HepG2 (cell line): ENCODE results near the gene VBP1. TPM values are rescaled to one million over a fixed set of nuclear protein-coding genes. Genes with fewer than 3 reads are reported as not detected.

Source experiments
- ATAC-seq: fragments of 200-7000 bp; cut with Tn5 transposase; 3 replicates; pipeline ENCODE4 v1.9.1; 2020; ENCODE audit warnings: mild to moderate bottlenecking, moderate library complexity
- BruUV-seq: library from RNA; stranded (reverse); fragments of 400-500 nt; replicated peaks from 2 replicates; lab custom pipeline; 2021; lab: Mats Ljungman, UMichigan
- CTCF ChIA-PET: fragments of 300-600 bp; formaldehyde crosslinking; extraction: SDS; loops from one replicate; lab custom pipeline; 2021; ENCODE audit warnings: low total read pairs, inconsistent platforms, low intra/inter-chr PET ratio; lab: Yijun Ruan, JAX
- POLR2A ChIA-PET: fragments of 350-600 bp; sonication (Branson Sonifier 250); formaldehyde crosslinking; loops from one replicate; lab custom pipeline; 2020; ENCODE audit warnings: antibody characterized with exemption, inconsistent platforms; lab: Yijun Ruan, JAX
- DNase-seq: peaks from one replicate; pipeline ENCODE4 v3.0.0-alpha.2; 2015; ENCODE audit warnings: low spot score
- FAIRE-seq: peaks from 3 replicates; lab custom pipeline; 2011; peaks lifted over from hg19 to GRCh38; lab: Jason Lieb, UNC
- H2AFZ ChIP-seq: one replicate; pipeline ENCODE4 v1.6.1; 2011; ENCODE audit warnings: low read length, inconsistent platforms
- H3K27ac ChIP-seq: fragments of 300-600 bp; 3 replicates; pipeline ENCODE4 v1.8.0; 2011; ENCODE audit warnings: mixed run types, mild to moderate bottlenecking, mixed read lengths, low read length, inconsistent platforms; ENCODE audit not compliant: insufficient read depth; ENCODE audit errors: extremely low read length
- H3K27me3 ChIP-seq, 2 experiments: fragments of 200-600 bp in 1 of 2; 2 replicates in 1 of 2; 3 replicates in 1 of 2; pipeline versions ENCODE4 v1.6.0 to v1.8.0; 2011; ENCODE audit warnings: low read length in 2 of 2, mild to moderate bottlenecking in 2 of 2, moderate library complexity in 2 of 2, inconsistent platforms in 1 of 2; ENCODE audit not compliant: insufficient read depth in 2 of 2, control insufficient read depth in 1 of 2
- H3K36me3 ChIP-seq, 2 experiments: fragments of 200-600 bp in 1 of 2; replicated peaks in 1 of 2; 2 replicates in 1 of 2; 3 replicates in 1 of 2; pipeline versions ENCODE4 v1.5.1 to v1.8.0; 2011; ENCODE audit warnings: low read length in 2 of 2, inconsistent platforms in 1 of 2; ENCODE audit not compliant: insufficient read depth in 2 of 2, control insufficient read depth in 1 of 2
- H3K4me1 ChIP-seq: 2 replicates; pipeline ENCODE4 v1.5.1; 2012; ENCODE audit warnings: low read length, inconsistent platforms; ENCODE audit not compliant: insufficient read depth
- H3K4me2 ChIP-seq: 2 replicates; pipeline ENCODE4 v1.6.0; 2011; ENCODE audit warnings: low read depth, low read length, inconsistent platforms
- H3K4me3 ChIP-seq, 3 experiments: fragments of 200-600 bp in 1 of 3; sonication (generic), shearing (Covaris generic) in 1 of 3; replicated peaks in 1 of 3; 2 replicates each; pipeline ENCODE4 v1.5.1; 2011 to 2016; ENCODE audit warnings: low read length in 3 of 3, inconsistent platforms in 2 of 3, low read depth in 2 of 3, mild to moderate bottlenecking in 2 of 3, control low read depth in 1 of 3, mixed read lengths in 1 of 3; ENCODE audit not compliant: insufficient read depth in 1 of 3
- H3K79me2 ChIP-seq: one replicate; pipeline ENCODE4 v1.6.1; 2011; ENCODE audit warnings: low read length, inconsistent platforms; ENCODE audit not compliant: insufficient read depth
- H3K9ac ChIP-seq: 2 replicates; pipeline ENCODE4 v1.6.0; 2011; ENCODE audit warnings: mild to moderate bottlenecking, low read depth, low read length, inconsistent platforms; ENCODE audit not compliant: insufficient read depth
- H3K9me3 ChIP-seq: 2 replicates; pipeline ENCODE4 v1.5.1; 2012; ENCODE audit warnings: mild to moderate bottlenecking, low read length
- H4K20me1 ChIP-seq: 2 replicates; pipeline ENCODE4 v1.6.0; 2011; ENCODE audit warnings: inconsistent platforms, mild to moderate bottlenecking, low read length, moderate library complexity; ENCODE audit not compliant: insufficient read depth
- MTF1 ChIP-seq: sonication (generic); formaldehyde crosslinking; IDR thresholded peaks from 2 replicates; pipeline ENCODE4 v1.5.0; 2020; ENCODE audit warnings: missing genetic modification reagents
- NRL ChIP-seq: sonication (generic); formaldehyde crosslinking; IDR thresholded peaks from 2 replicates; pipeline ENCODE4 v1.5.0; 2020; ENCODE audit warnings: missing genetic modification reagents, mild to moderate bottlenecking, moderate library complexity, borderline replicate concordance
- PCBP1 ChIP-seq: fragments of 200-400 bp; formaldehyde crosslinking; IDR thresholded peaks from 2 replicates; pipeline ENCODE4 v1.6.1; 2017; ENCODE audit warnings: mild to moderate bottlenecking, low read depth, low read length, borderline replicate concordance
- RFX1 ChIP-seq: fragments of 450-650 bp; IDR thresholded peaks from 2 replicates; pipeline ENCODE4 v1.6.1; 2017
- YEATS2 ChIP-seq: sonication (generic); formaldehyde crosslinking; IDR thresholded peaks from 2 replicates; pipeline ENCODE4 v1.4.0; 2020; ENCODE audit warnings: missing genetic modification reagents, borderline replicate concordance
- ZMYM3 ChIP-seq: sonication (generic); formaldehyde crosslinking; IDR thresholded peaks from 2 replicates; pipeline ENCODE4 v1.5.1; 2020; ENCODE audit warnings: mild to moderate bottlenecking, missing genetic modification reagents
- ZNF329 ChIP-seq: sonication (generic); formaldehyde crosslinking; IDR thresholded peaks from 2 replicates; pipeline ENCODE4 v1.9.0; 2021; ENCODE audit warnings: low read depth, mild to moderate bottlenecking, missing genetic modification reagents
- ZNF660 ChIP-seq: sonication (generic); formaldehyde crosslinking; IDR thresholded peaks from 2 replicates; pipeline ENCODE4 v1.5.1; 2020; ENCODE audit warnings: mild to moderate bottlenecking, low read depth, missing genetic modification reagents, borderline replicate concordance
- WGBS: methylation state at CpG from one replicate; pipeline ENCODE4 v1.1.6; 2017; ENCODE audit warnings: low lambda C conversion rate; 5-methylcytosine and 5-hydroxymethylcytosine counted together
- in situ Hi-C: cut with HindIII; loops from 2 replicates; pipeline ENCODE4 v1.10.0; 2017; ENCODE audit warnings: low pct_unique_long_range_greater_than_20kb; ENCODE audit not compliant: extremely low pct_ligation_motif_present
- intact Hi-C: fragments of 100-400 bp; cut with micrococcal nuclease; formaldehyde crosslinking; loops from one replicate; pipeline ENCODE4 v1.10.0; 2022; ENCODE audit not compliant: unreplicated experiment
- polyA plus RNA-seq, 8 experiments: library from polyadenylated mRNA; depleted of rRNA in 3 of 8; stranded (reverse) in 7 of 8; unstranded in 1 of 8; fragments of >200 nt; fragmentation: Illumina TruSeq in 4 of 8; extraction: Trizol in 4 of 8; gene quantifications; 2 replicates each; pipeline versions ENCODE4 v1.2.1 to v1.2.3, GENCODE V29; 2011 to 2016; ENCODE audit warnings: low read depth in 4 of 8, missing spikeins in 1 of 8, mixed read lengths in 1 of 8; ENCODE audit not compliant: insufficient read depth in 1 of 8
- total RNA-seq, 5 experiments: library from RNA; depleted of rRNA; stranded (reverse); fragments of >200 nt; fragmentation: Illumina TruSeq; extraction: Trizol; gene quantifications; 2 replicates each; pipeline ENCODE4 v1.2.3, GENCODE V29; 2016; ENCODE audit warnings: low read depth in 1 of 5
- TF ChIP-seq, protein P1 (sequence below): sonication (generic); formaldehyde crosslinking; IDR thresholded peaks from 2 replicates; pipeline ENCODE4 v1.5.0; 2020; ENCODE audit warnings: mild to moderate bottlenecking, missing genetic modification reagents, moderate library complexity
- TF ChIP-seq, protein P2 (sequence below): IDR thresholded peaks from 2 replicates; pipeline ENCODE4 v1.6.1; 2016; ENCODE audit warnings: low read depth, control low read depth
- TF ChIP-seq, protein P3 (sequence below): sonication (generic); formaldehyde crosslinking; IDR thresholded peaks from 2 replicates; pipeline ENCODE4 v1.4.0; 2020; ENCODE audit warnings: missing genetic modification reagents, borderline replicate concordance
- TF ChIP-seq, protein P4 (sequence below), 2 experiments: sonication (generic) in 1 of 2; formaldehyde crosslinking in 1 of 2; IDR thresholded peaks; 2 replicates each; pipeline versions ENCODE4 v1.5.1 to v1.6.1; 2011 to 2020; ENCODE audit warnings: borderline replicate concordance in 1 of 2, low read depth in 1 of 2, low read length in 1 of 2, mild to moderate bottlenecking in 1 of 2, missing genetic modification reagents in 1 of 2, moderate library complexity in 1 of 2

VBP1 gene
- total and polyA plus RNA-seq, 2 of the 13 experiments (the other 11 are each of a cell fraction or from before 2014, with no cell fraction given) = 20.4 to 72.6 TPM

DNA sequence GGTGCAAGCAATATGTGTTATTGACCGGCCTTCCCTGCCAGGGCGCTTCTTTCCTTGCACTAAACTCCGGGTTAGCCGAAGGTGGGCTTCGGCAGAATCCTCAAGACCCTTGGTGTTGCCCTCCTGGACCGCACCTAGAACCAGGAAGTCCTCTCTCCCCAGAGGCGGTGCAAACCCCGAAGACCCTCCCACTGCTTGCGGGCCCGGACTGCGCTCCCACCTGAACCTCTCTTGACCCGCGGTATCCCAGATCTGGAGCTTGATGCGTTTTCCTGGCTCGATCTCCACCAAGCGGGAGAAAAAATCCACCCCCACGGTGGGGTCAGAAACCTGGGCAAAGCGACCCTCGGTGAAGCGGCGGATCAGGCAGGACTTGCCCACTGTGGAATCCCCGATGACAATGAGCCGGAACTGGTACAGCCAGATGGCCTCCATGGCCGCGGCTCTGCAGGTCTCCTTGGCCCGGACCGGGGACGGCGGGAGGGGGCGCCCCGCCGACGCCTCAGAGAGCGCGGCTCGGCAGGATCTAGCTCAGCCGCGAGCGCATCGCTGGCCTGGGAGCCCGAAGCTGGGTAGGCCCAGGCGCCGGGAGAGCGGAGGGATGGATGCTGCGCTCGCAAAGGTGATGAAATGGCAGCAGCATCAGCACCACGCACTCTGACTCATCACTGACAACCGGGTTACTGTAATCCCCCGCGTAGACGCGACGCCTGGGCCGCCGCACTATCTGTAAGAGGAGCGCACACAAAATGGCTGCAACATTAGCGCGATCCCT is 47.8 kb downstream of the VBP1 start, which contains the start of gene RAB39B (continued):
- TF ChIP-seq MTF1 (CRISPR knock-in tag) = no peak
- TF ChIP-seq, protein P1, sequence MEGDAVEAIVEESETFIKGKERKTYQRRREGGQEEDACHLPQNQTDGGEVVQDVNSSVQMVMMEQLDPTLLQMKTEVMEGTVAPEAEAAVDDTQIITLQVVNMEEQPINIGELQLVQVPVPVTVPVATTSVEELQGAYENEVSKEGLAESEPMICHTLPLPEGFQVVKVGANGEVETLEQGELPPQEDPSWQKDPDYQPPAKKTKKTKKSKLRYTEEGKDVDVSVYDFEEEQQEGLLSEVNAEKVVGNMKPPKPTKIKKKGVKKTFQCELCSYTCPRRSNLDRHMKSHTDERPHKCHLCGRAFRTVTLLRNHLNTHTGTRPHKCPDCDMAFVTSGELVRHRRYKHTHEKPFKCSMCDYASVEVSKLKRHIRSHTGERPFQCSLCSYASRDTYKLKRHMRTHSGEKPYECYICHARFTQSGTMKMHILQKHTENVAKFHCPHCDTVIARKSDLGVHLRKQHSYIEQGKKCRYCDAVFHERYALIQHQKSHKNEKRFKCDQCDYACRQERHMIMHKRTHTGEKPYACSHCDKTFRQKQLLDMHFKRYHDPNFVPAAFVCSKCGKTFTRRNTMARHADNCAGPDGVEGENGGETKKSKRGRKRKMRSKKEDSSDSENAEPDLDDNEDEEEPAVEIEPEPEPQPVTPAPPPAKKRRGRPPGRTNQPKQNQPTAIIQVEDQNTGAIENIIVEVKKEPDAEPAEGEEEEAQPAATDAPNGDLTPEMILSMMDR = peak; percentile 57
- TF ChIP-seq ZMYM3 (CRISPR knock-in tag) = no peak
- TF ChIP-seq, protein P2, sequence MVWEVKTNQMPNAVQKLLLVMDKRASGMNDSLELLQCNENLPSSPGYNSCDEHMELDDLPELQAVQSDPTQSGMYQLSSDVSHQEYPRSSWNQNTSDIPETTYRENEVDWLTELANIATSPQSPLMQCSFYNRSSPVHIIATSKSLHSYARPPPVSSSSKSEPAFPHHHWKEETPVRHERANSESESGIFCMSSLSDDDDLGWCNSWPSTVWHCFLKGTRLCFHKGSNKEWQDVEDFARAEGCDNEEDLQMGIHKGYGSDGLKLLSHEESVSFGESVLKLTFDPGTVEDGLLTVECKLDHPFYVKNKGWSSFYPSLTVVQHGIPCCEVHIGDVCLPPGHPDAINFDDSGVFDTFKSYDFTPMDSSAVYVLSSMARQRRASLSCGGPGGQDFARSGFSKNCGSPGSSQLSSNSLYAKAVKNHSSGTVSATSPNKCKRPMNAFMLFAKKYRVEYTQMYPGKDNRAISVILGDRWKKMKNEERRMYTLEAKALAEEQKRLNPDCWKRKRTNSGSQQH (CRISPR knock-in tag) = no peak

DNA sequence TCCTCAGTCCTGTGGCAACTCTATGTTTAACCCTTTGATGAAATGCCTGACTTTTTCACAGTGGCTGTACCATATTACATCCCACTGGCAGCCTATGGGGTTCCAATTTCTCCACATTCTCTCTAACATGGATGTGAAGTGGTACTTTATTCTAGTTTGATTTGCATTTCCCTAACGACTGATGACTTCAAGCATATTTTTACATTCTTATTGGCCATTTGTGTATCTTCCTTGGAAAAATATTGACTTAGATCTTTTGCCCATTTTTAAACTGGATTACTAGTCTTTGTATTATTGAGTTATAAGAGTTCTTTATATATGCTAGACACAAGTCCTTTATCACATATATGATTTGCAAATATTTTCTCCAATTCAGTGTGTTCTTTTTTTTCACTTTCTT is 50.2 kb downstream of the VBP1 start:
- intact Hi-C loops (no loop called here), in situ Hi-C loops (no loop called here)
- BruUV-seq = no TSS peak
- POLR2A ChIA-PET = no interaction called here
- Histone ChIP-seq H2AFZ (no peak overlapping the region), H3K79me2 (no peaks in the 10 kb centered on the region), H3K27ac (no peak overlapping the region), H3K36me3 (no peaks in the 10 kb centered on the region), H4K20me1 (no peaks in the 10 kb centered on the region), H3K27me3 (no peaks in the 10 kb centered on the region), H3K4me2 (no peak overlapping the region), H3K9ac (no peak overlapping the region), H3K9me3 (no peaks in the 10 kb centered on the region), H3K4me1 (no peaks in the 10 kb centered on the region), H3K4me3 (no peak overlapping the region)
- no peak for DNase-seq
- CTCF ChIA-PET = no interaction called here
- WGBS = 8% methylated on average over 1 of the region's 1 CpG
- no peak for ATAC-seq
- no peak for FAIRE-seq
- TF ChIP-seq ZNF329 = no peak
- TF ChIP-seq ZNF660 = no peak
- TF ChIP-seq NRL (CRISPR knock-in tag) = no peak
- TF ChIP-seq, protein P3, sequence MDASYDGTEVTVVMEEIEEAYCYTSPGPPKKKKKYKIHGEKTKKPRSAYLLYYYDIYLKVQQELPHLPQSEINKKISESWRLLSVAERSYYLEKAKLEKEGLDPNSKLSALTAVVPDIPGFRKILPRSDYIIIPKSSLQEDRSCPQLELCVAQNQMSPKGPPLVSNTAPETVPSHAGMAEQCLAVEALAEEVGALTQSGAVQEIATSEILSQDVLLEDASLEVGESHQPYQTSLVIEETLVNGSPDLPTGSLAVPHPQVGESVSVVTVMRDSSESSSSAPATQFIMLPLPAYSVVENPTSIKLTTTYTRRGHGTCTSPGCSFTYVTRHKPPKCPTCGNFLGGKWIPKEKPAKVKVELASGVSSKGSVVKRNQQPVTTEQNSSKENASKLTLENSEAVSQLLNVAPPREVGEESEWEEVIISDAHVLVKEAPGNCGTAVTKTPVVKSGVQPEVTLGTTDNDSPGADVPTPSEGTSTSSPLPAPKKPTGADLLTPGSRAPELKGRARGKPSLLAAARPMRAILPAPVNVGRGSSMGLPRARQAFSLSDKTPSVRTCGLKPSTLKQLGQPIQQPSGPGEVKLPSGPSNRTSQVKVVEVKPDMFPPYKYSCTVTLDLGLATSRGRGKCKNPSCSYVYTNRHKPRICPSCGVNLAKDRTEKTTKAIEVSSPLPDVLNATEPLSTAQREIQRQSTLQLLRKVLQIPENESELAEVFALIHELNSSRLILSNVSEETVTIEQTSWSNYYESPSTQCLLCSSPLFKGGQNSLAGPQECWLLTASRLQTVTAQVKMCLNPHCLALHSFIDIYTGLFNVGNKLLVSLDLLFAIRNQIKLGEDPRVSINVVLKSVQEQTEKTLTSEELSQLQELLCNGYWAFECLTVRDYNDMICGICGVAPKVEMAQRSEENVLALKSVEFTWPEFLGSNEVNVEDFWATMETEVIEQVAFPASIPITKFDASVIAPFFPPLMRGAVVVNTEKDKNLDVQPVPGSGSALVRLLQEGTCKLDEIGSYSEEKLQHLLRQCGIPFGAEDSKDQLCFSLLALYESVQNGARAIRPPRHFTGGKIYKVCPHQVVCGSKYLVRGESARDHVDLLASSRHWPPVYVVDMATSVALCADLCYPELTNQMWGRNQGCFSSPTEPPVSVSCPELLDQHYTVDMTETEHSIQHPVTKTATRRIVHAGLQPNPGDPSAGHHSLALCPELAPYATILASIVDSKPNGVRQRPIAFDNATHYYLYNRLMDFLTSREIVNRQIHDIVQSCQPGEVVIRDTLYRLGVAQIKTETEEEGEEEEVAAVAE = no peak
- no peak for TF ChIP-seq PCBP1
- no peak for TF ChIP-seq YEATS2 (CRISPR knock-in tag)
- TF ChIP-seq, protein P4, sequence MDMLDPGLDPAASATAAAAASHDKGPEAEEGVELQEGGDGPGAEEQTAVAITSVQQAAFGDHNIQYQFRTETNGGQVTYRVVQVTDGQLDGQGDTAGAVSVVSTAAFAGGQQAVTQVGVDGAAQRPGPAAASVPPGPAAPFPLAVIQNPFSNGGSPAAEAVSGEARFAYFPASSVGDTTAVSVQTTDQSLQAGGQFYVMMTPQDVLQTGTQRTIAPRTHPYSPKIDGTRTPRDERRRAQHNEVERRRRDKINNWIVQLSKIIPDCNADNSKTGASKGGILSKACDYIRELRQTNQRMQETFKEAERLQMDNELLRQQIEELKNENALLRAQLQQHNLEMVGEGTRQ (IDR thresholded peaks at IDR 0.05; ENCODE audit: low read depth, low read length) = no peak
- TF ChIP-seq, protein P4 (CRISPR knock-in tag; IDR thresholded peaks at IDR 0.05; ENCODE audit: borderline replicate concordance) = no peak
- no peak for TF ChIP-seq RFX1
